GM18498 (cell line): ENCODE results near the gene WNT3.

Experiments used
- ATAC-seq: cut with Tn5 transposase; IDR thresholded peaks from one replicate; pipeline ENCODE4 v1.9.1; 2021; ENCODE audit warnings: mild to moderate bottlenecking, moderate library complexity; ENCODE audit not compliant: unreplicated experiment

The WNT3 gene

DNA sequence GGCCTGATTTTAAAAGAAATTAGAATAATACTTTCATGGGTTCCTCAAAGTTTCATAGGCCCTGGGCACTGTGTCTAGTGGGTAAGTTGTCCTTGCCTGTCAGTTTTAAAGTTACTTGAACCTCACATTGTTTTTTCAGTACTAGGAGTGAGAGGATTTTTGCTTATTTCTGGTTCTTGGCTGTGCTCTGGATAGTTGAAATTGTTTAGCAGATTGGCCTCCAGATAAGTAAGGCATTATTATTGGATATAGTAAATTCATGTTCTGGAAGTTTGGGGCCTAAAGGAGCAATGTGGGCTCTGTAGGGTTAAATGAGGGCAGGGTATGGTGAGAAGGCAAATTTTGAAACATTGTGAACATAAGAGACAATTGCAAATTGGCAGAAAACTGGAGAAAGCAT is 78.5 kb downstream of the WNT3 start:
- no peak for ATAC-seq

DNA sequence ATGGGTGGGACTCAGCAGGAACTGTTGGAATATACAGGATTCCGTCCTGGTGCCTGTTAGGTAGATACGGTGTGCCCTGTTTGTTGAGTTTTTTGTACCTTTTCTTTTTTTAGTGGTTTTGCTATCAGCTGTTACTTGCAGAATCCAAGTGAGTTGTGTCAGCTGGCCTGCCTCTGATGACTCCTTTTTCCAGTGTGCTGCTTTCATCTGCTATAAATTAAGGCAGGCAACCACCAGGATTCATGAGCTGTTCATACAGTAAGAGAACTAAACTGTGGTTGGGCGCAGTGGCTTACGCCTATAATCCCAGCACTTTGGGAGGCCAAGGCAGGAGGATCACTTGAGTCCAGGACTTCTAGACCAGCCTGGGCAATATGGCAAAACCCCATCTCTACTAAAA is 79.9 kb downstream of the WNT3 start:
- no peak for ATAC-seq

DNA sequence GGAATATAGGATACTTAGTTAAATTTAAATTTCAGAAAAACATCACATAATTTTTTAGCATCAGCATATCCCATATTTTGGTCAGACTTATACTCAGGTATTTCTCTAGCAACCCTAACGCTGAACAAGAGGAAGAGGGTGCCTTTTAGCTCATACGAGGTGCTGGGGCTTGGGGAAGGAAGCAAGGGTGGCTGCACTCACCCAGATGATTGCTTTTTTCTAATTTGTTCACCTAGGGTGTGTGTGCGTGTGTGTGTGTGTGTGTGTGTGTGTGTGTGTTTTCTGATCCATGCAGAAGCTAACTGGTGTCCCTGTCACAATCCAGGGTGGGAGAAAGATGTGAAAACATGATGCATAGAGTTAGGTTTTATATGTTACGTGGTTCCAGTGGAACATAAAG is 81.2 kb downstream of the WNT3 start:
- no peak for ATAC-seq

DNA sequence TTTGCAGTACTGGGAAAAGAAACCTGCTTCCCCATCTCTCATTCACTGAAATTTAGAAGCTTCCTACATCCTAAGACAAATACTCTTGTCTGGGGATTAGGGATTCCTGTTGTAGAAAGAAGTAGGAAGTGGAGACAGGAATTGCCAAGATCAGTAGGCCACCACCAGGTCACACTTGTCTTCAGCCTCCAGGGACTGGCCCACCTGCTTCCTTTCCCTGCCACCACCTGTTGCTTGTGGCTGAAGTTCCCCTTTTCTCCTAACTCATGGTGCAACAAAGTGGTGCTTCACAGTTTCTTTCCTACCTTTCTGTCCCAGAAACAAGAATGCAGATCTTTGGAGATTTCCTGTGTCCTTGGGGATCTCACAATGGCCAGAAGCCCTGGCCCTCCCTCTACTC is 82.4 kb downstream of the WNT3 start:
- no peak for ATAC-seq

DNA sequence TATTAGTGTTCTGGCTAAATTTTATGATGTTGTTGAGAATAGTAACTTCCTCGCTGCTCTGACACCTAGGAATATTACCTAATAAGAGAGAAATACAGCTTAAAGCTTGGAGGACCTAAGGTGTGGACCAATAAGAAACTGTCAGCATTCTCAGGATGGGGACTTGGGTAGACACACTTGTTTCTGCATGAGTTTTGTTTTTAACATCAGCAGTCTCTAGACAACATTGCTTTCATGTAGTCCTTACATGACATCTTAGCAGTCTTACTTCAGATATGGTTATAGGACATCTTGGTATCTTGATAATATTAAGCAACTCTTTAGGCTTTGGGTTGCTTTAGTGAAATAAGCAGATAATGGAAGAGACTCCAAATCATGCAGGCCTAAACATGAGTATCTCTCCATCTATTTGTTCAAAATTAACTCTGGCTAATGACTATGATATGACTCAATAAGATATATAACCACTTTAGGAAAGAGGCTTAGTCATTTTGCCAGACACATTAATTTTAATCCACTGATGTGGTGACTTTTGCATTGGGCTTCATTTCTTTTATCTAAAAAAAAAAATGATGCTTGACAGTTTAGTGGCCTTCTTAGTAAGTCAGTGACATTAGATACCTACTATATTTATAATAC is 84.5 kb downstream of the WNT3 start:
- no peak for ATAC-seq

DNA sequence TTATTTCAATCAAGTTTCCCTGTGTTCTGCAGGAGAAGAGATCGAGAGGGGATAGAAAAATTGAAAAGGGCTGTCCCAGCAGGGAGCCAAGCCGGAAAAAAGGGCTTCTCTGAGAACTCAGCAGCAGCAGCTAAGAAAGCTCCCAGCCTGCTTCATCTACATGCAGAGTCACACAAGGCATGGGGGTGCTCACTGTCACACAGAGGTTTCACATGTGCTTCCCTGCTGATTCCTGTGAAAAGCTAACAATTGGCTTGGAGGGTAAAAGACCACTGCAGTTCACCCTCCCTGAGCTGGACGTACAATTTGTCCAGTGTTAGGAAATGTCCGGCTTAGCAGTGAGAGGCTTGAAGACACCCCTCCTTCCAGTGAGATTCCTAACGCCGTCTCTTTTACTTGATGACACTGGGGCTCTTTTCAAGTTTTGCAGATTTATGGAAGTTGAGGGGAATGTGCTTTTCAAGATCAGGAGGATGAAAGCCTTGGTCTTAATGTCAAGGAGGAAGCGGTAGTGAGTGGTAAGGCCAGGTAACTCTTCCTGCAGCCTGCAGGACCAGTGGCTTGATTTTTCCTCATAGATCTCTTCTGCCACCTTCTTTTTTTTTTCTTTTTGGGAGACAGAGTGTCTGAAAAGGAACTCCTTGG is 85.6 kb downstream of the WNT3 start:
- ATAC-seq = no peak

DNA sequence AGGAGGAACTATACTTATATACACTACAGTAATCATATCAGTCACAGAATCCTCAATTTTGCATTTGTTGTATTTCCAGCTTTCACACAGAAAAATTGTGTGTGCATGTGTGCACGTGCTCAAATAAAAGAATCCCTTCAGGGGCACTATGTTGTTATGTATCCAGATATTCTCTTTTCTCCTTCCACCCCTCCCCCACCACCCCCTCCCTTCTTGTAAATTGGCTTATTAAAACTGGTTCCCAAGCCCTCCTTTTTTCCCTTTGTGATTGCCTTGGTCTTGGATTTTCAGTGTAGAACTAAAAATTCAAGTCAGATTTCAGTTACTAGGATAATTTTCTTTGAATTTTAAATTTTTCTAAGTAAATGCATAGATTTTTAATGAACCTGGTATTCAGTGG is 86.3 kb downstream of the WNT3 start:
- no peak for ATAC-seq

DNA sequence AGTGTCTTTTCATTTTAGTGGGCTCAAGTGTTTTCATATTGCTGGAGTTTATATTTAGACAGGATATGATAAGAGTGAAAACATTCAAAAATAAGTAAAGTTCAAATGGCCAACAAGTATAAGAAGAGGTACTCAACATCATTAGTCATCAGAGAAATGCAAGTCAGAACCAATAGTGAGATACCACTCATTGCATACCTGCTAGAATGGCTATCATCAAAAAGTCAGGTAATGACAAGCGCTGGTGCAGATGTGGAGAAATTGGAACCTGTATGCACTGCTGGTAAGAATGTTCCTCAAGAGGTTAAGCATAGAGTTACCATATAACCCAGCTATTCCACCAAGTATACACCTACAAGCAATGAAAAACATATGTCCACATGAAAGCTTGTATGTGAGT is 87.8 kb downstream of the WNT3 start:
- ATAC-seq = no peak

DNA sequence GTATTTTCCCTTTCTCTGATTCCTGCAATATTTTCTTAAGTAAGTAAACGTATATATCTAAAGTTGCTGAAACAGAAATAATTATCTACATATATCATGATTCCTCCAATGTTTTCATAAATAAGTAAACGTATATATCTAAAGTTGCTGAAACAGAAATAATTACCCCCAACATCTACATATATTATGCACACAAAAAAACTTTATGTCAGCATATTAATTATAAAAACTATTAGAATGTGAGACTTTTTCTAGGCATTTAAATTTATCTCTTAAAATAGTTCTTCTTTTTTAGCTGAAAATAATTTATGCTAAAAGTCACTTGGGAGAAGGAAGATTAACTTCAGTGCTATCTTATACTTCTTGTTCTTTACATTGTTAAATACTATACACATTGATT is 88.5 kb downstream of the WNT3 start:
- no peak for ATAC-seq

DNA sequence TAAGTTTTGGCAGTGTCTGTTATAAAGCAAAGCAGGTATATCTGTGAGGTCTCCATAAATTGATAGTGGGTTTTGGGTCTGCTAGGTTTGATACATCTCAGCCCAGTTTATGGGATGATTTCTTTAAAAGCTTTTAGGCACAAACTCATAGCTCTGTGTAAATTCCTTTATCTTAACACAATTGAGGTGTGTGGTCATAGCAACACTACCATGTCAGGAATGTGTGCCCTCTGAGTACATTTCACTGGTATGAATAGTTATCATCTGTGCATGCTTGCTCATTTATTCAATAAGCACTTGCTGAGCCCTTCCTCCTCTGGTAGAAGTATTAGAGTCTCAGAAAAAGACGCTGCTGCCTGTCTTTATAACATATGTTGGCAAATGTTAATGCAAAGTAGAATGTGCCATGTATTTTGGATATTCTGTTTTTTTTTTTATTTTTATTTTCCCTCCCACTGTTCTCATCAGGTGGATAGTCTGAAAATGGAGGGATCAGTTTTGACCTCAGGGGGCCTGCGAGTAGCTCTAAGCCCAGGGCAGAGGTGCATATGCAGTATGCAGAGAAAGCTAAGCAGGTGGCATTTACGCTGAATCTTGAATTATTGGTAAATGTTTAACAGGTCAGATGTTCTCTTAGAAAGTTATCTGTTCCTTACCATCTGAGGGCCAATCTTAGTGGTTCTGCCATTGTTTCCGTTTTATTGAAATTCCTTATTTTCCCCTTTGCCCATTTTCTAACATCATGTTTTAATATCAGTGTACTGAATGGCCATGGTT is 90.7 kb downstream of the WNT3 start:
- ATAC-seq = no peak

DNA sequence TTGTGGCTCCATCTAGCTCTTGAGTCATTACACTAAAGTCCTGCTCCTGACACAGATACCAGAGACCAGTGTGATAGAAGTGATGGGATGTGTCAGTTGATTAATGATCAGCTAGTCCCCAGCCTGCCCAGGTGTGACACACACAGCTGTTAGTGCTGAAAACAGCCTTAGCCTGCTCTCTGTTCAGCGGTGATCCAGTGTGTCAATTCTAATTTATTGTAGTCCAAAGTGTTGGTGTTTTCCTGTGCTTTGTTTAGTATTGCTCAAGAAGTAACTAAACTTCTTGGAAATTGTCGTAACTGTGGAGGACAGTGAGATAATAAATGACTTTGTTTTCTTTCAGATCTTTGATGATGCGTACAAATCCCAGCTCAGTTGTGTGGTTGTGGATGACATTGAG is 92.3 kb downstream of the WNT3 start:
- no peak for ATAC-seq

DNA sequence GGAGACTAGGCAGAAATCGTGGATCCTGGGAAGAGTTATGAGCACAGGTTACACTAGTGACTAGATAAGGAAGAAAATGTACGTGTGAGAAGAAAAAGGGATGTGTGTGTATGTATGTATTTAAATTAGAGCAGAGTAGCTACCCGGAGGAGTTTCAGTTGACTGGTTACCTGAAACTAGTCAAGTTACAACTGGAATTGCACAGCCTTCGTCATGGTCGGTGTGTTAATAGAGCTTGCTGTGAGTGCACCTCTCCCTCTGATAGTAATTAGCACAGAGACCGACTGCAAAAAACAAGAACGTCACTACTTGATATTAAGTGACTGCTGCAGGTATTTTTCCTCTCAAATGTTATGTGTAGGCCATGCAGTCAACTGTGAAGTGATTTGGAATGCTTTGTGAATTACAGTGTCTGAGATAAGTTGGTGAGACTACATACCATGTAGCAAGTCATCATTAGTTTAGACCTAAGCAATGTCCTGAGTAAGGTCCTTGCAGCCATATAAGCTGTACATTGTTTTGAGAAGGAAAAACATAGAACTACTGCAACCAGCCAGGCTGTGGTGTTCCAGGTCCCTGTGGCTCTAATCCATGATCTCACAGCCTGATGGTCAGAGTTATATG is 95.7 kb downstream of the WNT3 start:
- ATAC-seq = no peak

DNA sequence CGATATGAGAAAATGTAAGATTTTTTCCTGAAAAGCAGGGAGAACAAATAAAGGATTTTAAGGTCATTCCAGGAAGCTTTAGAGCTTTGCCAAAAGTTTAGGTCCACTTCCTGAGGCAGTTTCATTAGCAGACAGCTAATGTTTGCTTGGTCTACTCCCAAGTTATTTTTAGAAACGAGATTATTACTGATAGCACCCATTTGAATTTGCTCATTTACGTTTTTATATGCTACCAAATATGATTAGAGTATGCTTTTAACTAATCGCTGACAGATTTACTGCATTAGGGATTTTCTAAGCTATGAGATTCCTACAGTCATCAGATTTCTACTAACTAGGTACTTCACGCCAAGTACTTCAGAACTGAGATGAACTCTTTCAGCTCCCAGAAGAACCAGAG is 98.1 kb downstream of the WNT3 start:
- ATAC-seq = no peak

DNA sequence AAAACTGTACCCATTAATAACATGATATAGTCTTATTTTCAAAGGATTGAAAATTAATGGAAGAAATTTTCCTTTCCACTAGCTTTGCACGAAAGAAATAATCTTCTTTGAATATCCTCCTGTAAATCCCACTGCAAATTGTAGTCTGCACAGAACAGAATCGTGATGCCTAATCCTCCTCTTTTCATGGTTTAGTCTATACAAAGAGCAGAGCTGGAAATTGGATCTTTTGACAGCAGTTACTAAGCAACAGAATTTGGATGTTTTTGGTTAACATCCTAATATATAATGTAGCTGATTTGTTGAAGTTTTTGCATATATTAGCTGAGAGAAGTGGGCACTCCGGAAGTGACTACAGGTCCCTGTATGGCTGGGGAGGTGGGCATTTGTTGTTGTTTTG is 98.6 kb downstream of the WNT3 start:
- ATAC-seq = no peak

DNA sequence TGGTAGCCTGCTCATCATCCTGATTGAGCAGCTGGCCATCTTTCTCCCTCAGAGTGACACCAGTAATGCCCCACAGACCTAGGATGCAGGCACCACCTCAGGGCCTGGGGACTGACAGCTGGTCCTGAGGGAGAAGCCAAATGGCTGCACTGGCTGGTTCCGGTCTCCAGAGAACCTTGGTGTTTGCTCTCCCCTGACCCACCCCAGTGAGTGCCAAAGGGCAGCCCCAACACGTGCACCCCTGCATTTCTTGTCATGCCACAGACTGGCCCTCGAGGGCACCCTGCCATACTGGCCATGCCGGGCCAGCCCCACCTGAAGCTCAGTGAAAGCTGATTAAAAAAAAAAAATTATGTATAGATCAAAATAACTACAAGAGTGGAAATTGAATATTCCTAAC is 100.5 kb downstream of the WNT3 start:
- no peak for ATAC-seq
